SH-SY5Y (cell line): Measurements from ENCODE around the gene GFRA3.

Source experiments
- GATA2 ChIP-seq: IDR thresholded peaks from 2 replicates; pipeline ENCODE4 v1.6.1; 2011; ENCODE audit warnings: mild to moderate bottlenecking, low read depth, low read length
- GATA3 ChIP-seq: IDR thresholded peaks from 2 replicates; pipeline ENCODE4 v1.6.1; 2011; ENCODE audit warnings: low read depth, mild to moderate bottlenecking, low read length, moderate library complexity

- TF ChIP-seq GATA2 (no peak), GATA3 (no peak)
These were observed 21.5 kb downstream of the GFRA3 start for GRCh38 chr5:138252944-138253343.
